GM23248 (cell line): ENCODE measurements around the gene ERC2. TPM values are rescaled to one million over a fixed set of nuclear protein-coding genes. Genes with fewer than 3 reads are reported as not detected.

Experiments used
- DNase-seq: peaks from one replicate; pipeline ENCODE4 v3.0.0-alpha.2; 2015
- H2AFZ ChIP-seq: fragments of 200-600 bp; sonication (generic); 2 replicates; pipeline ENCODE4 v1.6.1; 2016; ENCODE audit warnings: antibody characterized with exemption
- H3F3A ChIP-seq: fragments of 200-600 bp; sonication (generic); 2 replicates; pipeline ENCODE4 v1.6.1; 2016; ENCODE audit warnings: mild to moderate bottlenecking, antibody characterized with exemption, mixed run types; ENCODE audit not compliant: insufficient read depth
- H3K27ac ChIP-seq: fragments of 200-600 bp; sonication (generic); 2 replicates; pipeline ENCODE4 v1.5.1; 2016; ENCODE audit warnings: mild to moderate bottlenecking
- H3K27me3 ChIP-seq: fragments of 200-600 bp; sonication (generic); replicated peaks from 2 replicates; pipeline ENCODE4 v1.6.1; 2016; ENCODE audit warnings: mild to moderate bottlenecking; ENCODE audit not compliant: insufficient read depth
- H3K36me3 ChIP-seq: fragments of 200-600 bp; sonication (generic); 2 replicates; pipeline ENCODE4 v1.6.1; 2016; ENCODE audit warnings: low read depth, mild to moderate bottlenecking
- H3K4me1 ChIP-seq: fragments of 200-600 bp; sonication (generic); 2 replicates; pipeline ENCODE4 v1.6.1; 2016; ENCODE audit warnings: mild to moderate bottlenecking; ENCODE audit not compliant: insufficient read depth
- H3K4me2 ChIP-seq: fragments of 200-600 bp; sonication (generic); one replicate; pipeline ENCODE4 v1.6.1; 2016; ENCODE audit warnings: mild to moderate bottlenecking; ENCODE audit not compliant: unreplicated experiment
- H3K4me3 ChIP-seq: fragments of 200-600 bp; sonication (generic); 2 replicates; pipeline ENCODE4 v1.5.1; 2016; ENCODE audit warnings: mild to moderate bottlenecking
- H3K79me2 ChIP-seq: fragments of 200-600 bp; sonication (generic); 2 replicates; pipeline ENCODE4 v1.6.1; 2016; ENCODE audit warnings: mild to moderate bottlenecking; ENCODE audit not compliant: insufficient read depth
- H3K9ac ChIP-seq: fragments of 200-600 bp; sonication (generic); 2 replicates; pipeline ENCODE4 v1.6.1; 2016; ENCODE audit warnings: mild to moderate bottlenecking
- H3K9me2 ChIP-seq: fragments of 200-600 bp; sonication (generic); 2 replicates; pipeline ENCODE4 v1.6.1; 2016; ENCODE audit warnings: mixed run types, mild to moderate bottlenecking, moderate library complexity; ENCODE audit not compliant: insufficient read depth
- H3K9me3 ChIP-seq: fragments of 200-600 bp; sonication (generic); one replicate; pipeline ENCODE4 v1.6.1; 2017; ENCODE audit warnings: low read depth
- H4K20me1 ChIP-seq: fragments of 200-600 bp; sonication (generic); 2 replicates; pipeline ENCODE4 v1.6.0; 2016; ENCODE audit not compliant: insufficient read depth
- EZH2 ChIP-seq: fragments of 200-600 bp; sonication (generic); IDR thresholded peaks from 2 replicates; pipeline ENCODE4 v1.6.1; 2018; ENCODE audit warnings: antibody characterized with exemption, mild to moderate bottlenecking; ENCODE audit not compliant: insufficient read depth, poor library complexity, severe bottlenecking
- EZH2phosphoT487 ChIP-seq: fragments of 200-600 bp; sonication (generic); IDR thresholded peaks from 2 replicates; pipeline ENCODE4 v1.6.1; 2018; ENCODE audit warnings: antibody characterized with exemption, moderate library complexity, mild to moderate bottlenecking, low read depth; ENCODE audit not compliant: insufficient read depth
- WGBS, 2 experiments: methylation state at CpG; one replicate each; pipeline ENCODE4 v1.1.6; 2015 to 2017; ENCODE audit warnings: low lambda C conversion rate in 2 of 2, low coverage in 1 of 2; ENCODE audit errors: missing lambda C conversion rate in 2 of 2; 5-methylcytosine and 5-hydroxymethylcytosine counted together
- in situ Hi-C: fragments of 300-500 bp; cut with MboI; formaldehyde crosslinking; loops from 2 replicates; pipeline ENCODE4 v1.15.0; 2020
- polyA plus RNA-seq: library from polyadenylated mRNA; unstranded; fragments of >200 nt; fragmentation: Nextera tagmentation; extraction: Ambion mirVana; gene quantifications from 2 replicates; pipeline ENCODE4 v1.2.1, GENCODE V29; 2016
- total RNA-seq: library from RNA; depleted of rRNA; stranded (reverse); fragments of >200 nt; shearing (Covaris generic); gene quantifications from 2 replicates; pipeline ENCODE4 v1.2.3, GENCODE V29; 2014

ERC2 gene
- total and polyA plus RNA-seq, 2 experiments from 2014 or later, result not detected

- no peak overlapping the region for H3K9ac ChIP-seq
- H3K36me3 ChIP-seq, result no peaks in the 10 kb centered on the region
- H3K4me1 ChIP-seq, result no peaks in the 10 kb centered on the region
- H3F3A ChIP-seq, result no peaks in the 10 kb centered on the region
- no peaks in the 10 kb centered on the region for H3K9me3 ChIP-seq
- WGBS, 2 experiments, result 57 to 67% methylated on average over 4 of the region's 4 CpGs
- no peak overlapping the region for H2AFZ ChIP-seq
- no peak overlapping the region for H3K4me3 ChIP-seq
- 0 out of 2 replicates have a peak, but pooled peaks cover 7% of the 10 kb centered on the region for H3K27me3 ChIP-seq
- in situ Hi-C loops, result no loop called here
- H4K20me1 ChIP-seq, result no peaks in the 10 kb centered on the region
- no peak overlapping the region for H3K27ac ChIP-seq
- no peak overlapping the region for H3K4me2 ChIP-seq
- TF ChIP-seq EZH2phosphoT487, result no peak
- no peak for TF ChIP-seq EZH2
- H3K9me2 ChIP-seq, result no peaks in the 10 kb centered on the region
- H3K79me2 ChIP-seq, result no peaks in the 10 kb centered on the region
- no peak for DNase-seq
These were observed 128.6 kb downstream of the ERC2 start for GRCh38 chr3:56339671-56340070.

- no peak overlapping the region for H2AFZ ChIP-seq
- H3F3A ChIP-seq, result no peaks in the 10 kb centered on the region
- H3K27me3 ChIP-seq, result 0 out of 2 replicates have a peak, but pooled peaks cover 7% of the 10 kb centered on the region
- H3K27ac ChIP-seq, result no peak overlapping the region
- no peaks in the 10 kb centered on the region for H3K79me2 ChIP-seq
- H3K4me1 ChIP-seq, result no peaks in the 10 kb centered on the region
- no peak for TF ChIP-seq EZH2phosphoT487
- TF ChIP-seq EZH2, result no peak
- H3K9ac ChIP-seq, result no peak overlapping the region
- no peak for DNase-seq
- WGBS, 2 experiments, result 52% methylated on average over 2 of the region's 2 CpGs
- H4K20me1 ChIP-seq, result no peaks in the 10 kb centered on the region
- H3K9me2 ChIP-seq, result no peaks in the 10 kb centered on the region
- in situ Hi-C loops, result no loop called here
- no peaks in the 10 kb centered on the region for H3K9me3 ChIP-seq
- H3K4me2 ChIP-seq, result no peak overlapping the region
- no peaks in the 10 kb centered on the region for H3K36me3 ChIP-seq
- no peak overlapping the region for H3K4me3 ChIP-seq
These were observed 129.0 kb downstream of the ERC2 start for GRCh38 chr3:56339244-56339643.

DNA sequence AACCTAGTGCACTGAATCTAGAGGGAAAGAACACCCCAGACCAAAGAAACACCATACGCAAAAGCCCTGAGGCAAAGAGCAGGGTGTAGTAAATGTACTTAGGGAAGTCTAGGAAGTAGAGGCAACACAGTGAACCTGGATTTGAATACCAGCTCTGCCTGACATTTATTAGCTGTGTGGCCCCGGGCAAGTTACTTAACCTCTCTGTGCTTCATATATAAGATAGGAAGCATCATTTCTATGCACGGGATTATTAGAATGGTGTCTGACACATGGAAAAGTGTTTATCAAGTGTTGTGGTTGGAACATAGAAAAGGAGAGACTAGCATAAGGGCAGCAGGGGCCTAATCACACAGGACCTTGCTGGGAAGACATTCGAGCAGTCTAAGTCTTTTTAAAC is 132.2 kb downstream of the ERC2 start:
- Histone ChIP-seq H3K9me2 (no peaks in the 10 kb centered on the region), H4K20me1 (no peaks in the 10 kb centered on the region), H3K36me3 (no peaks in the 10 kb centered on the region), H3K79me2 (no peaks in the 10 kb centered on the region), H3F3A (no peaks in the 10 kb centered on the region), H3K4me2 (no peak overlapping the region), H3K9me3 (no peaks in the 10 kb centered on the region), H3K27me3 (peaks cover 5% of the 10 kb centered on the region), H3K9ac (no peak overlapping the region), H3K4me1 (no peaks in the 10 kb centered on the region), H3K27ac (no peak overlapping the region), H2AFZ (no peak overlapping the region), H3K4me3 (no peak overlapping the region)
- TF ChIP-seq EZH2phosphoT487, result no peak
- no peak for TF ChIP-seq EZH2
- in situ Hi-C loops, result no loop called here
- no peak for DNase-seq
- WGBS, 2 experiments, result 78 to 86% methylated on average over 4 of the region's 4 CpGs

DNA sequence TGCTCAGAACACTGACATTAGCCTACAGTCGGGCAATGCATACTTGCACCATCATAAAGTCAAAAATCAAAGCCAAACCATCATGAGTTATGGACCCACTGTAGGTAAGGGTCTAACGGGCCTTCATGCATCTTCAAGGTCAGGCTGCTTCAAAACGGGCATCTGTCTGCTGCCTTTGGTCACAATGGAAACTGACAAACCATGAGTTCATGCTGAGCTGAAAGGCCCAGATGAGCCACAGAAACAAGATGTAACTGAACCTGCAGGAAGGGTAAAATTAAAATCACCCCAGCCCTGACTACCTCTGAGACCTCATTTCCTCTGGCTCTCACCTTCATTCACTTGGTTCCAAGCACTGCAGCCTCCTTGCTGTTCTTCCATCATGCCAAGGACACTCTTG is 143.8 kb downstream of the ERC2 start:
- H3K27ac ChIP-seq, result no peak overlapping the region
- in situ Hi-C loops, result no loop called here
- TF ChIP-seq EZH2 (no peak), EZH2phosphoT487 (no peak)
- H3K4me3 ChIP-seq, result no peak overlapping the region
- no peaks in the 10 kb centered on the region for H3K79me2 ChIP-seq
- H4K20me1 ChIP-seq, result no peaks in the 10 kb centered on the region
- H3K4me1 ChIP-seq, result peaks cover 8% of the 10 kb centered on the region
- H3K27me3 ChIP-seq, result peaks cover 4% of the 10 kb centered on the region
- no peaks in the 10 kb centered on the region for H3K9me2 ChIP-seq
- no peaks in the 10 kb centered on the region for H3K36me3 ChIP-seq
- no peak overlapping the region for H3K9ac ChIP-seq
- H3K4me2 ChIP-seq, result no peak overlapping the region
- no peak overlapping the region for H2AFZ ChIP-seq
- 76 to 79% methylated on average over 3 of the region's 3 CpGs for WGBS, 2 experiments
- H3K9me3 ChIP-seq, result no peaks in the 10 kb centered on the region
- no peak for DNase-seq
- H3F3A ChIP-seq, result peaks cover 11% of the 10 kb centered on the region; the same call in 1 of the 2 replicates

DNA sequence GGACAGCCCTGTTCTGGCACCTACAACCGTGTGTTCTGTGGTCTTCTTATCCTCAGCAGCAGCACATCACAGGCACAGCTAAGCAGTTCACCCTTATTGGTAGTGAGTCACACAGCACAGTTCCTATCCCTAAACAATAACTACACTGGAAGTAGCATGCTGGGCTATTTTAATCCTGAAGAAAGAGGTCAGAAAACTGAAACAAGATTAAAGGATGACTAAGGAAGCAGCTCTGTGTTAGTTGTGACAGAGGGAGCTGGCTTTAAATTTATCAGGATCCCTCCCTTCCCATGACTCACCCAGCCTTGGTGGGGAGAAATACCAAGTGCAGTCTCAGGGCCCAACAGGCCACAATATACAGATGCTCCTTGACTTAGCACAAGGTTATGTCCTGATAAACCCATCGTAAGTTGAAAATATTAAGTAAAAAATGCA is 144.3 kb downstream of the ERC2 start:
- H3K4me1 ChIP-seq, result peaks cover 8% of the 10 kb centered on the region
- peak overlapping the region; percentile 14 for H3K4me2 ChIP-seq
- H3K27ac ChIP-seq, result 0 out of 2 replicates have a peak overlapping the region, but pooled peaks have one; percentile 25
- peak; percentile 89 for DNase-seq
- H4K20me1 ChIP-seq, result no peaks in the 10 kb centered on the region
- H3K36me3 ChIP-seq, result no peaks in the 10 kb centered on the region
- H2AFZ ChIP-seq, result no peak overlapping the region
- 23 to 28% methylated on average over 2 of the region's 2 CpGs for WGBS, 2 experiments
- no peak overlapping the region for H3K4me3 ChIP-seq
- no peaks in the 10 kb centered on the region for H3K79me2 ChIP-seq
- H3K9ac ChIP-seq, result no peak overlapping the region
- no peaks in the 10 kb centered on the region for H3K9me3 ChIP-seq
- no peaks in the 10 kb centered on the region for H3K9me2 ChIP-seq
- in situ Hi-C loops, result no loop called here
- H3F3A ChIP-seq, result peaks cover 11% of the 10 kb centered on the region; the same call in 1 of the 2 replicates
- no peaks in the 10 kb centered on the region for H3K27me3 ChIP-seq
- TF ChIP-seq EZH2, result no peak
- TF ChIP-seq EZH2phosphoT487, result no peak
